GM21381 (cell line): ENCODE data around the gene TEX13D.
"Not testable (repeated sequence)": the region's sequence is repeated elsewhere in the genome, so short reads cannot be mapped to it uniquely, and the experiment has no call there.

Source experiments
- ATAC-seq: cut with Tn5 transposase; IDR thresholded peaks from one replicate; pipeline ENCODE4 v1.9.1; 2021; ENCODE audit warnings: mild to moderate bottlenecking, moderate library complexity; ENCODE audit not compliant: unreplicated experiment

The TEX13D gene

GRCh38 chrX:124332481-124333424 lies at the start of gene TEX13D:
Gene TEX13D, plus strand, starts transcription at chrX:124332660. Its CDS starts 258 bp downstream, at chrX:124332918.
- no peak for ATAC-seq

DNA sequence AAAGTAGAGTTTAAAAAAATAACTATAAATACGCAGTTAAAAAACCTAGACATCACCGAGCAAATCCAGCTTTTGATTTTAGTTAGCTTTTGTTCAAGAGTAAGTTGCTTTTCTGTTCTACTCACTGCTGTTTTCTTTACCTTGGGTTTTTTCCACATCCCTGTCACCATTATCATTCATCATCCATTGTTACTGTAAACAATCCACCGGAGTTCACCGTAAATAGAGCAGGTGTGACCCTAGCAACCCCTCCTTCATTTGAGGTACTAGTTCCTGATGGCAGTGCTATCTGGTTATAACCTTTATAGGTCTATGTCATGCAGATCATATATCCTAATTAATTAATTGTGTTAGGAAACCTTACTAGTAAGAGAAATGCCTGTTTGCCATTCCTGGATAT lies 43.0 kb upstream of the TEX13D start:
- ATAC-seq, result no peak

DNA sequence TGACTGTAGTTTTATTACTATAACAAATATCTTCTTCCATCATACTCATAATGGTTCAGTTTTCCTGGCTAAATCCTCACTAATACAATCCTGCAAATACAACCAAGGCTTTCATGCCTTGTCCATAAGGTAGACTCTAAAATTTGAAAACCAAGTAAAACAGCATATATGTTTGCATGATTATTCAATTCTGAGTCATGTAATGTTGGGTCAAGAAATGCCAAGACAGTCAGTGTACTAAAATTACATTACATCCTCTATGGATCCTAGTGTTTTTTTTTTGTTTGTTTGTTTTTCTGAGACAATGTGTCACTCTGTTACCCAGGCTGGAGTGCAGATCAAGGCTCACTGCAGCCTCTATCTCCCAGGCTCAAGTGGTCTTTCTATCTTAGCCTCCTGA lies 38.6 kb upstream of the TEX13D start:
- no peak for ATAC-seq

DNA sequence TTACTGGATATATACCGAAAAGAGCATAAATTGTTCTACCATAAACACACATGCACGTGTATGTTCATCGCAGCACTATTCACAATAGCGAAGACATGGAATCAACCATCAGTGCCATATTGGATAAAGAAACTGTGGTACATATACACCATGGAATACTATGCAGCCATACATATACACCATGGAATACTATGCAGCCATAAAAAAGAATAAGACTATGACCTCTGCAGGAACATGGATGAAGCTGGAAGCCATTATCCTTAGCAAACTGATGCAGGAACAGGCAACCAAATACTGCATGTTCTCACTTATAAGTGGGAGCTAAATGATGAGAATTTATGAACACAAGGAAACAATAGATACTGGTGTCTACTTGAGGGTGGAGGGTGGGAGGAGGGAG lies 33.1 kb upstream of the TEX13D start:
- ATAC-seq, result not testable (repeated sequence)

- ATAC-seq, result no peak
Observed at GRCh38 chrX:124300405-124300804, 32.1 kb upstream of the TEX13D start.

DNA sequence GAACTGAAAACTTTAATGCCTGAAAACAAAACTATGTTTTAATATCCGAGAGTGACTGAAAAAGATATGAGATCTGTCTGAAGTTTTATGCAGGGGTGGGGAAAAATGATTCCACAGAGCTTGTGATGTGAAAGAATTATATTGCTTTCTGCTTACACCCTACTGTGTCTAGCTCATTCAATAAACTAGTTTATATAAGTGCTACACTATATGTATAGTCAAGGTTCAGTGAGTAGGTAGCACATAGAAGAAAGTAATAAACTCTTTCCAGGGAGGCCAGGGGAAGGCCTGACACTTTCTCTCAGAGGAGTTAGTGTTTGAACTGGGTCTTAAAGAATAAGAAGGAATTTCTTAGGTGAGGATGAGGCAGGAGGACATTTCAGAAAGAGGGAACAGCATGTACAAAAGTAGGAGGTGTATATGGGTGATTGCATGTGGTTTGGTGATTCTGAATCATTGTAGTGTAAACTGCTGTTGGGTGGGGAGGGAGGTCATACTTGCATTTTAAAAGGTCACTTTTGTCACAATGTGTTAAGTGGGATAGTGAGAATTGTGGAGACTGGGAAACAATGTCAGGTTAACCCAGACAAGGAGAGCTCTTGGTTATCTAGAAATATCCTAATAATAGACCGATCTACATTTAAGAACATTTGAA lies 25.1 kb upstream of the TEX13D start:
- no peak for ATAC-seq

DNA sequence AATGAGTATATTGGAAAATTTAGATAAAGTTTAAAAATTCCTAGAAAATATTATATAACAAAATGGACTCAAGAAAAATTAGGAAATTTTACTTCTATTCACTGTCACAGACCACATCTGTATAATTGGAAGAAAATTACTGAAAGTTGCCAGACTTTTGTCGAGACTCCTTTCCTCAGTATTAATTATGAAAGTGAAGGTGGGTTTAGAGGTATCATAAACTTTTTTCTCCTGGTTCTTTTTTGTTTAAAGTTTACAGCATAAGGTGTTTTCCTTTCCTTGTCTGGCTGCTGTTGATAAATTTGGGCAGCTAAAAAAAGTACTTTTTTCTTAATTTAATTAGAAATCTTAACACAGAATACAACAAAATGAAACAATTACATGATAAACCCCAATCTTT lies 6.7 kb upstream of the TEX13D start:
- no peak for ATAC-seq

- ATAC-seq, result no peak
Observed at GRCh38 chrX:124328765-124329164, 3.7 kb upstream of the TEX13D start.

GRCh38 chrX:124333862-124334261 lies 1.4 kb downstream of the TEX13D start:
- no peak for ATAC-seq

DNA sequence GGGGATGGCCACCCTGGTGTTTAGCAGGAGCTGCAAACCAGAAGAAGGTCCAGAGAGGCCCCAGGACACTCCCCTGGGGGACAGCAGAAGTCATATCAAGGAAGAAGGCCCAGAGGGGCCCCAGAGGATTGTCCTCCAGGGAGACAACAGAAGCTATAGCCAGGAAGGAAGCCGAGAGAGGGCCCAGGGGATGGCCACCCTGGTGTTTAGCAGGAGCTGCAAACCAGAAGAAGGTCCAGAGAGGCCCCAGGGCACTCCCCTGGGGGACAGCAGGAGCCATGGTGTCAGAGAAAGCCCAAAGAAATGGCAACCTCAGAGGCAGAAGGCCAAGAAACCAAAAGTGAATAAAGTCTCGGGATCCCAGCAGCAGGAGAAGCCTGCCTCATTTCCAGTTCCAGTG lies 2.1 kb downstream of the TEX13D start:
- not testable (repeated sequence) for ATAC-seq

GRCh38 chrX:124335598-124335997 lies 3.1 kb downstream of the TEX13D start:
- no peak for ATAC-seq

DNA sequence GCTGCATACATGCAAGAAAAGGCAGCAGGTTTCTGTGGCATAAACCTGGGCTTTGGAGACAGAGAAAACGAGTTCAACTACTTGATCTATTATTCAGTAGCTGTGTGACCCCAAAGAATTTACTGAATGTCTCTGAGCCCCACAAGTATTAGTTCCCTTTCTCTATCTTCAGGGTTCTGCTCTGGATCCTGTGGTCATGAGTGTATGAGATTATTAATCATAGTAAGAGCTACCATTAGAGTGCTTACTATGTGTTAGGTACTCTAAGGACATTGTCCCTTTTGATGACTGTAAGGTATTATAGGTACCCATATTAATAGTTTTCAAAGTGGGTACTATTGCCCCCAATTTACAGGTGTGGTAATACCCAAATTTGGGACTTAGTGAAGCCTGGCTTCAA lies 5.5 kb downstream of the TEX13D start:
- no peak for ATAC-seq

DNA sequence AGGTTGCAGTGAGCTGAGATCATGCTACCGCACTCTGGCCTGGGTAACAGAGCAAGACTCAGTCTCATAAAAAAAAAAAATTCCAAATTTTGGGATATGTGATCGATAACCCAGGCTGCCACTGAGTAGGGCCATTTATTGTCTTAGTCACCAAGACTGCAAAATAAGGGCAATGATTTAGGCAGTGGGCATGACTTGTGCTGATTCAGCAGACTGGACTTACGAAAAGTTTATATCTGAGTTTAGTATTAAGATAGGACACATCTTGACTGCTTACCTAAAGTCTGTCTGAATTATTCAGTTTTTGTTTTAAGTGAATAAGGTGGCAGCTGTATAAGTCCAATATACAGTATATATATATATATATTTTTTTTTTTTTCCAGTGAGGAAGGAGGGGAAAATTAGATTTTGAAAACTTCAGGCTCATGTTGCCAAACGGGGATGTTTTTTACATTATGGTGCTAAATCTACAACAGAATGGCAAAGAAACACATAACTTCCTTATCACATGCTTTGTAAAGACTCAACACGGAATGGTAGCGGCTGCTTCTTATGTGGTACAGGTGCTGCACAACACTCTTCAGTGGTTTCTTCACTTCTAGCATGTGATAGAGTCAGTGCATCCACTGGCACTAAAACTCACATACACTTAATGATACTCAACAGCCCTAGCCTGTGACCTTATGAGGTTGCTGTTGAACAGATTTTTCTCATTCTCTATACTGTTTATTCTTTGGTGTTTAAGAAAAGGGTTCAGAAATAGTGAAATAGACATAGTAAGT lies 6.5 kb downstream of the TEX13D start:
- ATAC-seq, result no peak

DNA sequence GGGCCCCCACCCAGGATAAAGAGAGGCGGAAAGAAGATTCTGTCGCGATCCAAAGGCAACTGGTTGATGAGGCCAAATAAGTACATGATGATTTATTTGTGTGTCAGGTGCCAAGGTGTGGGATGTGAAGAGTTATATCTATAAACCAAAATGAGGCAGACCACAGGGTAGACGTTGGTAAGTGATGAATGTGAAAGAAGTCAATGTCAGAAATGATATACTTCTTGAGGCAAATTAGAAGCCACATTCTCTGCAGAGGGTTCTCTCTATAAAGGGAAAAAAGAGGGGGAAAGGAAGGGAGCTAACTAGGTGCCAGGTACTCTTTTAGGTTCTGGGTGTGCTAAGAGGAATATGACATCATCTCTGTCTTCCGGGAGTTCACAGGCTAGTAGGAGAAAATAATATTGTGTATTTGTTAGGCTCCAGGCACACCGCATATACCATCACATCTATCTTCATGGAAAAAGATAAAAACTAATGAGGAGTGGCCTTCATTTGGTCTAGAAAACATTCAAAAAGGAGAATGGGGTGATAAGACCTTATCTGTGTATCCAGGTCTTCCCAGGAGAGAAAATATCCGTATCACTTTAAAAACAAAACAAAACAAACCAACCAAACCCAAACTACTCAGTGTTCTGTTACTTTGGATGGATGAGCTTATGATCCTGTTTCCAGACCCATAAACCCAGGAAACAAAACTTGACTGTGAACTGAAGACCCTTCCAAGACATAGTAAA lies 9.1 kb downstream of the TEX13D start:
- no peak for ATAC-seq

DNA sequence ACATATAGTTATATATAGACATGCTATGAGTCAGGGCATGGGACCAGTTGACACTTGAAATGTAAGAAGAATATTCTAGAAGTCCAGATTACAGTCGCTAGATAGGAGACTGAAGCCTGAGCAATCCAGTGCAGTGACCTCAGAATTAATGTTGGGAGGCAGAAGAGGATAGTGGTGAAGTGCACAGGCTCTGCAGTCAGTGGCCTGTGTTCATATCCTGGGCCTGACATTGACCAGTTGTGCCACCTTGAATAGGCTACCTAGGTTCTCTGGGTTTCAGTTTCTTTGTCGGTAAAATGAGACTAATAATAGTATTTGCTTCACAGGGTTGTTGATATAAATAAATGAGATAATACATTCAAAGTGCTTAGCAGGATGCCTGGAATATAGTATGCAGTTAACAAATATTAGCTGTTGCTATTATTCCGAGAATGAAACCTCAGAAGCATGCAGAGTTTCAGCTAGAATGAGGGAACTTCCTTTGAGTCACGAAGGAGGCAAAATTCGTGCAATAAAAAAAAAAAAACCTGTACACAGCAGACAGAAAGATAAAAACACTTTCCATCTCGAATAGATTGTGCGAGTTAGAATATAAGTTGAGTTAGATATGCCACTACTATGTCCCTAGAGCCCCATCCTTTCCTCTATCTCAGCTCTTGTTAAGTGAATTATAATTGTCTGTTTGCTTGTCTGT lies 9.9 kb downstream of the TEX13D start:
- no peak for ATAC-seq

DNA sequence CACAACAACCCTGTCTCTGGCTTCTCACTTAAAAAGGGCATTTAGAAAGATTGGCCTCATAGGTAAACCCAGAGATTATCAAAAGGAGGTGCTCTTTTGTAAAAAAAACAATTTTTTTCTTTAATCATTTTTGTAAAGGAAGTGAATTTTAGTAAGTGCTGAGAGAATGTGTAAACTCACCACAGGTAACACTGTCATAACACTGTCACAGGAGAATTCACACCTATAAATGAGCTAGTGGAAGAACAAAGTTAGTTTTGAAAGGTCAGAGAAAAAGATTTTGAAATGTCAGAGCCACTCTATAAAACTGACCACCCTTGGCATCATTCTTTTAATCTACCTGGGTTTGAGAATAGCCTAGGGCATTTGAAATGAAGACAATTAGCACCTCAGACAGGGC lies 10.6 kb downstream of the TEX13D start:
- ATAC-seq, result no peak

- ATAC-seq, result no peak
Observed at GRCh38 chrX:124344246-124344645, 11.8 kb downstream of the TEX13D start.

DNA sequence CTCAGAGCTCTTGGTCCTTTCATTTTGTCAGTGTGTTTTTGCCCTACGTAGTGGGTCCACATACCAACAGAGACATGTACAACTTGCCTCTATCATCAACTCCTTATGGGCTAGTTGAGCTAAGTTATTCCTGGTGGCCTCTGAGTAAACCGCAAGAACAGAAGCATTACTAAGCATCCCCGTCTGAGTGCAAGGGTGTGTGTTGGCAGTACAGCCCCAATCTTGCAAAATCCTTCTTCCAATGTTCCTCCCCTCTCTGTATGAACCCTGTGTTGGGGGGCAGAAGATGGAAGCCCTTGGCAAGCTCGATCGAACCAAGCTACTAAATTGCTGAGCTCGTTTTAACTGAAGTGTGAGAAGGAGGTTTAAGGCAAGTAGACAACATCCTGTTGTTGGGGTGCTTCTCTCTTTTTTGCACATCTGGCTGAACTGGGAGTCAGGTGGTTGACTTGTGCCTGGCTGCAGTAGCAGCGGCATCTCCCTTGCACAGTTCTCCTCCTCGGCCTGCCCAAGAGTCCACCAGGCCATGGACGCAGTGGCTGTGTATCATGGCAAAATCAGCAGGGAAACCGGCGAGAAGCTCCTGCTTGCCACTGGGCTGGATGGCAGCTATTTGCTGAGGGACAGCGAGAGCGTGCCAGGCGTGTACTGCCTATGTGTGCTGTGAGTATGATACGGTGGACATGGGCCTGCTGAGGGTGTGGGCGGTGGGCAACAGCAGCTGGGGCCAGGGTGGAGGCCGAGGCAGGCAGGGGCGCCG lies 13.8 kb downstream of the TEX13D start, which contains the start of gene SH2D1A:
Gene SH2D1A (plus strand): TSS at position 447 of the 760 bp plus-strand sequence. CDS start 80 bp downstream, at position 527.
- ATAC-seq, result no peak

DNA sequence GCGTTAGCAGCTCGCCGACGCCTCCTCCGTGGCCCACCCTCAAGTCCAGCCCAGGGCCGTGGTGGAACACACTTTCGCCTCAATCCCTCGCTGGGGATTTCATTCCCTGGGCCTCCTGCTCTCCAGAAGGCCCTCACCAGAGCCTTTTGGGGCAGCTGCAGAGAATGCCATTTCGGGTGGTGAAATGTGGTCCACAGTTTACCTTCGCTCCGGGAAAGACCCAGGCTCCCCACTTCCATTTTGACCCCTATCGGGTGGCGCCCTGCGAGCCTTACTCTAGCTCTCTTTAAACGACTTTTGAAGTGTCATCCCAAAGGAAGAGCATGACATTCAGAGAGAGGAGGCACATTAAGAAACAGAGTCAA lies 14.4 kb downstream of the TEX13D start:
- no peak for ATAC-seq
